ENCODE measurements around the gene PPP1R26. TPM values are rescaled to one million over a fixed set of nuclear protein-coding genes. Genes with fewer than 3 reads are reported as not detected.

PPP1R26 gene
- total and polyA plus RNA-seq, 2 of the 8 experiments (the other 6 are each of a cell fraction or from before 2014, with no cell fraction given): 9.8 to 32.7 TPM

DNA sequence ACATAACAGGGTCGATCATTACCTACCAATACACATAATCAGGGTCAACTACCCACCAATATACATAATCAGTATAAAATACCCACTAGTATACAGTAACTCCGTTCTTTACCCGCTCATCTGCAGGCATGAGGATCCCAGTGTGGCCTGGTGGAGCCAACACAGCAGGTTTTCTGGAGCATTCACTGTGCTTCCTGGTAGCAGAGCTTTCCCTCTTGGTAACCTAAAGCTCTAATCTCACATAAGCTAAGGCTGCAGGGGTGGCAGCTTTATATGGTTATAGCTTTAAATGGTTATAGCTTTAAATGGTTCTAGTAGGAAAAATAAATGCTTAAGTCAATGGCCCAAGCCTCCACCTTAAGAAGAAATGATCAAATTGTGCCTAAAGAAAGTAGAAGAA lies 53.5 kb downstream of the PPP1R26 start:
- Histone ChIP-seq H2BK15ac (ENCODE audit: low read length) (no peak overlapping the region), H2BK20ac (ENCODE audit: low read length) (no peak overlapping the region), H2BK5ac (ENCODE audit: low read depth, low read length) (no peak overlapping the region), H3K4me3 (ENCODE audit: extremely low read depth in 1 of 4, insufficient read depth in 2 of 4, low read depth in 3 of 4, low read length in 4 of 4) (no peak overlapping the region), H3K9ac (replicated peaks in 1 of 4; ENCODE audit: extremely low read depth in 1 of 4, low read depth in 3 of 4, low read length in 3 of 4) (no peak overlapping the region), H3K18ac (ENCODE audit: extremely low read depth, low read length) (no peak overlapping the region), H3K4me1 (replicated peaks in 1 of 4; ENCODE audit: control insufficient read depth in 3 of 4, insufficient read depth in 4 of 4, low read length in 3 of 4) (peaks cover 0 to 2% (median 0%) of the 10 kb centered on the region in 4 experiments; a peak in 1 of 7 replicates), H3K4me2 (ENCODE audit: insufficient read depth in 1 of 2, low read depth in 2 of 2, low read length in 2 of 2) (no peak overlapping the region), H3K79me1 (ENCODE audit: low read depth, low read length) (no peaks in the 10 kb centered on the region), H4K5ac (ENCODE audit: insufficient read length, low read depth, low read length) (no peak overlapping the region), H3K56ac (replicated peaks; ENCODE audit: insufficient read length, low read depth, low read length) (no peak overlapping the region), H2AK5ac (ENCODE audit: low read depth, low read length) (no peak overlapping the region), H3K23ac (ENCODE audit: insufficient read length) (no peak overlapping the region), H3K14ac (ENCODE audit: insufficient read length) (no peak overlapping the region), H3K4ac (replicated peaks; ENCODE audit: insufficient read length, low read depth, low read length) (no peak overlapping the region), H4K8ac (ENCODE audit: extremely low read depth, insufficient read depth, low read length) (no peak overlapping the region), H3K36me3 (ENCODE audit: control insufficient read depth in 2 of 4, insufficient read depth in 4 of 4, low read length in 3 of 4) (no peaks in the 10 kb centered on the region), H3K9me3 (ENCODE audit: insufficient read depth in 2 of 2, low read depth in 1 of 2, low read length in 1 of 2) (no peaks in the 10 kb centered on the region), H2BK12ac (ENCODE audit: low read depth, low read length) (no peak overlapping the region), H3K23me2 (ENCODE audit: low read depth, low read length) (no peaks in the 10 kb centered on the region), H3K27ac (ENCODE audit: low read depth, low read length) (no peak overlapping the region), H3K27me3 (replicated peaks in 1 of 4; ENCODE audit: control insufficient read depth in 3 of 4, extremely low read depth in 1 of 4, insufficient read depth in 3 of 4, low read length in 3 of 4) (no peaks in the 10 kb centered on the region), H2BK120ac (replicated peaks; ENCODE audit: low read depth, low read length) (no peak overlapping the region), H4K91ac (replicated peaks; ENCODE audit: insufficient read length, low read length) (no peak overlapping the region), H4K20me1 (replicated peaks in 1 of 2; ENCODE audit: control insufficient read depth in 1 of 2, insufficient read depth in 2 of 2, low read length in 2 of 2) (no peaks in the 10 kb centered on the region), H2AFZ (ENCODE audit: low read length) (no peak overlapping the region), H3K79me2 (ENCODE audit: control insufficient read depth in 1 of 2, insufficient read depth in 2 of 2, low read length in 2 of 2) (no peaks in the 10 kb centered on the region)
- whole genome bisulfite sequencing, 2 experiments (ENCODE audit: extremely low coverage in 1 of 2, insufficient coverage in 1 of 2, insufficient read length in 1 of 2, insufficient replicate concordance in 2 of 2, low coverage in 1 of 2, low lambda C conversion rate in 2 of 2, missing lambda C conversion rate in 1 of 2): 89% methylated on average over 3 of the region's 3 CpGs; no CpG with 5 or more reads in 1 of the 2 experiments
- TF ChIP-seq CHD2 (IDR thresholded peaks at IDR 0.05; ENCODE audit: low read length) (no peak), PHF8 (conservative IDR thresholded peaks at IDR 0.05; ENCODE audit: low read depth, low read length) (no peak), KDM4A (IDR thresholded peaks at IDR 0.05; ENCODE audit: low read depth, low read length, severe bottlenecking) (no peak), SIX5 (IDR thresholded peaks at IDR 0.05; ENCODE audit: low read depth, low read length) (no peak), NANOG (IDR thresholded peaks at IDR 0.05; ENCODE audit: insufficient read depth, low read depth, low read length, poor library complexity, severe bottlenecking) (no peak), HDAC6 (IDR thresholded peaks at IDR 0.05; ENCODE audit: low read depth, low read length) (no peak), GTF2F1 (IDR thresholded peaks at IDR 0.05; ENCODE audit: borderline replicate concordance, low read depth, low read length) (no peak), RNF2 (IDR thresholded peaks at IDR 0.05; ENCODE audit: borderline replicate concordance, low read depth, low read length, missing control alignments, poor library complexity, severe bottlenecking) (no peak), EGR1 (IDR thresholded peaks at IDR 0.05; ENCODE audit: borderline replicate concordance, low read depth, low read length) (no peak), YY1 (IDR thresholded peaks at IDR 0.05; ENCODE audit: low read depth, low read length) (no peak)
- TF ChIP-seq, protein P1, sequence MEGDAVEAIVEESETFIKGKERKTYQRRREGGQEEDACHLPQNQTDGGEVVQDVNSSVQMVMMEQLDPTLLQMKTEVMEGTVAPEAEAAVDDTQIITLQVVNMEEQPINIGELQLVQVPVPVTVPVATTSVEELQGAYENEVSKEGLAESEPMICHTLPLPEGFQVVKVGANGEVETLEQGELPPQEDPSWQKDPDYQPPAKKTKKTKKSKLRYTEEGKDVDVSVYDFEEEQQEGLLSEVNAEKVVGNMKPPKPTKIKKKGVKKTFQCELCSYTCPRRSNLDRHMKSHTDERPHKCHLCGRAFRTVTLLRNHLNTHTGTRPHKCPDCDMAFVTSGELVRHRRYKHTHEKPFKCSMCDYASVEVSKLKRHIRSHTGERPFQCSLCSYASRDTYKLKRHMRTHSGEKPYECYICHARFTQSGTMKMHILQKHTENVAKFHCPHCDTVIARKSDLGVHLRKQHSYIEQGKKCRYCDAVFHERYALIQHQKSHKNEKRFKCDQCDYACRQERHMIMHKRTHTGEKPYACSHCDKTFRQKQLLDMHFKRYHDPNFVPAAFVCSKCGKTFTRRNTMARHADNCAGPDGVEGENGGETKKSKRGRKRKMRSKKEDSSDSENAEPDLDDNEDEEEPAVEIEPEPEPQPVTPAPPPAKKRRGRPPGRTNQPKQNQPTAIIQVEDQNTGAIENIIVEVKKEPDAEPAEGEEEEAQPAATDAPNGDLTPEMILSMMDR (IDR thresholded peaks at IDR 0.05; ENCODE audit: control extremely low read depth in 1 of 3, insufficient read depth in 1 of 3, low read depth in 1 of 3, low read length in 3 of 3): no peak
- CTCF ChIA-PET (ENCODE audit: partially characterized antibody): interaction anchor here (0.5 to 2.9 kb wide), 3 partner anchors 10 to 27 kb away, joined by 3 to 8 read pairs (median 4); no protein-coding TSS in a partner anchor
- POLR2A ChIA-PET (ENCODE audit: partially characterized antibody): interaction anchor here (1.4 kb wide), 1 partner anchor 29 kb away, joined by 4 read pairs; no protein-coding TSS in a partner anchor
- DNase-seq (ENCODE audit: low read depth in 1 of 2, low spot score in 2 of 2) (peak in 1 of 2 experiments; percentile 19), FAIRE-seq (no peak)
